HEK293 (cell line): ENCODE results near the gene RBFOX2.

Source experiments
- CTCF ChIP-seq: fragments of 450-650 bp; formaldehyde crosslinking; IDR thresholded peaks from 2 replicates; pipeline ENCODE4 v1.5.1; 2016; ENCODE audit warnings: missing biosample characterization, missing genetic modification characterization
- KLF9 ChIP-seq: fragments of 450-650 bp; formaldehyde crosslinking; IDR thresholded peaks from 2 replicates; pipeline ENCODE4 v1.5.1; 2016; ENCODE audit warnings: missing biosample characterization, missing genetic modification characterization, low read depth
- MYNN ChIP-seq: fragments of 450-650 bp; formaldehyde crosslinking; IDR thresholded peaks from 2 replicates; pipeline ENCODE4 v1.5.1; 2016; ENCODE audit warnings: missing biosample characterization, missing genetic modification characterization, borderline replicate concordance
- ZFP41 ChIP-seq: fragments of 450-650 bp; formaldehyde crosslinking; IDR thresholded peaks from 2 replicates; pipeline ENCODE4 v1.5.1; 2016; ENCODE audit warnings: missing biosample characterization, missing genetic modification characterization, borderline replicate concordance

- TF ChIP-seq KLF9 (tag by site-specific recombination), result no peak
- TF ChIP-seq CTCF, result no peak
- TF ChIP-seq MYNN (tag by site-specific recombination), result no peak
- TF ChIP-seq ZFP41 (tag by site-specific recombination), result no peak
Measured at GRCh38 chr22:35892192-35892591, 136.4 kb downstream of the RBFOX2 start.
